ENCODE data around the gene IL1F10. TPM values are rescaled to one million over a fixed set of nuclear protein-coding genes. Genes with fewer than 3 reads are reported as not detected.

IL1F10 gene
- total RNA-seq, 1 experiment from 2014 or later, result not detected

DNA sequence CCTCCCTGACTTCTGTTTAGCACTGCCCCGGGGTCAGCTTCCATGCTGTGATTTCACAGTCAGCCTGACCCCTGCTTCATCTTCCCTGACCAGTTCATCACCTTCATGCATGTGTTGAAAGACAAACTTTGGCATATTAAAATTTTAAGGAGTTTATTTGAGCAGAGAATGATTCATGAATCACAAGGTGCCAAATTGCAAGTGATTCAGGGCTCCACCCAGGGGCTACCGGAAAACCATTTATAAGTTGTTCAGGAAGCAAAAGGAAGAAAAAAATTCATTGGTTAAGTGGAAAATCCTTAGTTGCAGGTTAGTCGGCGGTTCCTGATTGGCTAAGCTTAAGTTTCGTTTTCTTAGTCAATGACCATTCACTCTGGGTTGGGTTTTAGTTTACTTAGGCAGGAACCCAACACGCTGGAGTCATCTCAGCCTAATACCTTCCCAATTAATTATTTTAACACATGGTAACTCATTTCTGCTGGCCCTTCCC is 10.6 kb downstream of the IL1F10 start:
- H3K9me2 ChIP-seq (replicated peaks; ENCODE audit: insufficient read depth, low read length), result no peaks in the 10 kb centered on the region
- no peak overlapping the region for H2AFZ ChIP-seq (ENCODE audit: low read length)
- no peaks in the 10 kb centered on the region for H3K79me2 ChIP-seq (ENCODE audit: low read length)
- no peaks in the 10 kb centered on the region for H3K9me3 ChIP-seq (ENCODE audit: low read length)
- H3K36me3 ChIP-seq (ENCODE audit: insufficient read depth, low read length), result no peaks in the 10 kb centered on the region
- DNase-seq, result no peak
- no peak overlapping the region for H3K27ac ChIP-seq (ENCODE audit: low read length)
- no peaks in the 10 kb centered on the region for H3K27me3 ChIP-seq (ENCODE audit: low read length)
- peaks cover 2% of the 10 kb centered on the region; the same call in 1 of the 2 replicates for H3K4me1 ChIP-seq (ENCODE audit: low read length)
- H4K20me1 ChIP-seq (ENCODE audit: insufficient read depth, low read depth, low read length), result no peaks in the 10 kb centered on the region
- H3K4me3 ChIP-seq (ENCODE audit: low read length), result no peak overlapping the region
- no peak overlapping the region for H3K4me2 ChIP-seq (ENCODE audit: low read depth, low read length, poor library complexity, severe bottlenecking)
- H3K9ac ChIP-seq (ENCODE audit: low read length), result no peak overlapping the region

DNA sequence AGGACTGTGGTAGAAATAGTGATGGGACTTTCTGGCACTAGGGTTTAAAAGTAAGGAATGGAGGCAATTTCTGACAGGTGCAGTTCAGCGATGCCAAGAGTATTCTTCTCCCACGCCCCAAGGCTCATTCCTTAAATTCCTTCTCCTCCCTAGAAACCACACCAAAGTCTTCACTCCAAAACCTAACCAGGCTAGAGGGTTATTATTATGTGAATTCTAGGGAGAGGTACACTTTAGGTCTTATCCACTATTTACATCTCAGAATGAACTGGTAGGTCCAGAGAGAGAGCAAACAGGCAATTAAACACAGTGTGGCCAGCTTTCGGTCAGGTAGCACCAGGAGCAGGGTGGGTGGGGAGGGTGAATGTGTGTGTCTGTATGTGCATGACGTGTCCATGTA is 11.4 kb downstream of the IL1F10 start:
- Histone ChIP-seq H3K27ac (ENCODE audit: low read length) (no peak overlapping the region), H3K4me2 (ENCODE audit: low read depth, low read length, poor library complexity, severe bottlenecking) (no peak overlapping the region), H3K79me2 (ENCODE audit: low read length) (no peaks in the 10 kb centered on the region), H4K20me1 (ENCODE audit: insufficient read depth, low read depth, low read length) (no peaks in the 10 kb centered on the region), H3K9me2 (replicated peaks; ENCODE audit: insufficient read depth, low read length) (no peaks in the 10 kb centered on the region), H3K27me3 (ENCODE audit: low read length) (no peaks in the 10 kb centered on the region), H3K9me3 (ENCODE audit: low read length) (no peaks in the 10 kb centered on the region), H3K36me3 (ENCODE audit: insufficient read depth, low read length) (no peaks in the 10 kb centered on the region), H3K9ac (ENCODE audit: low read length) (no peak overlapping the region), H2AFZ (ENCODE audit: low read length) (no peak overlapping the region), H3K4me3 (ENCODE audit: low read length) (no peak overlapping the region), H3K4me1 (ENCODE audit: low read length) (peaks cover 3% of the 10 kb centered on the region; the same call in 1 of the 2 replicates)
- DNase-seq, result no peak

DNA sequence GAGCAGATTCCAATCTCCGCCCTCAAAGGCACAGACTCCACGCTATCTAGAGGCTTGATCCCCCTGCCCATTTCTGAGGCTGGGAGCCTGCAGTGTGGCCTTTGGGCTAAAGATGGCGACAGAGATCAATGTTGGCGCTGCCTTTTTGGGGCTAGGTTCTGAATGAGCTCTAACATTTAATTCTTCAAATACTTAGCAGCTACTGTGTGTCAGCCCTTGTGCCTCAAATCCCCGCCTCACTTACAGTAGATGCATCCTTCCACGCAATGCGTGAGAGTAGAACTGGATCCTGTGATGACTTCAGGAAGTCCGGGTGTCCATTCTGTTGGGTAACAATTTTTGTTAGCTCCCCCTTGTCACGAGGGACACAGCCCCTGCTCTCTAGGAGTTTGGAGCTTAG is 12.4 kb downstream of the IL1F10 start:
- H3K9ac ChIP-seq (ENCODE audit: low read length), result no peak overlapping the region
- DNase-seq, result peak; percentile 73
- H2AFZ ChIP-seq (ENCODE audit: low read length), result no peak overlapping the region
- H3K27ac ChIP-seq (ENCODE audit: low read length), result no peak overlapping the region
- H3K36me3 ChIP-seq (ENCODE audit: insufficient read depth, low read length), result no peaks in the 10 kb centered on the region
- H3K4me2 ChIP-seq (ENCODE audit: low read depth, low read length, poor library complexity, severe bottlenecking), result no peak overlapping the region
- H4K20me1 ChIP-seq (ENCODE audit: insufficient read depth, low read depth, low read length), result no peaks in the 10 kb centered on the region
- peaks cover 3% of the 10 kb centered on the region; the same call in 1 of the 2 replicates for H3K4me1 ChIP-seq (ENCODE audit: low read length)
- no peaks in the 10 kb centered on the region for H3K9me3 ChIP-seq (ENCODE audit: low read length)
- no peaks in the 10 kb centered on the region for H3K79me2 ChIP-seq (ENCODE audit: low read length)
- H3K27me3 ChIP-seq (ENCODE audit: low read length), result no peaks in the 10 kb centered on the region
- no peaks in the 10 kb centered on the region for H3K9me2 ChIP-seq (replicated peaks; ENCODE audit: insufficient read depth, low read length)
- H3K4me3 ChIP-seq (ENCODE audit: low read length), result no peak overlapping the region

DNA sequence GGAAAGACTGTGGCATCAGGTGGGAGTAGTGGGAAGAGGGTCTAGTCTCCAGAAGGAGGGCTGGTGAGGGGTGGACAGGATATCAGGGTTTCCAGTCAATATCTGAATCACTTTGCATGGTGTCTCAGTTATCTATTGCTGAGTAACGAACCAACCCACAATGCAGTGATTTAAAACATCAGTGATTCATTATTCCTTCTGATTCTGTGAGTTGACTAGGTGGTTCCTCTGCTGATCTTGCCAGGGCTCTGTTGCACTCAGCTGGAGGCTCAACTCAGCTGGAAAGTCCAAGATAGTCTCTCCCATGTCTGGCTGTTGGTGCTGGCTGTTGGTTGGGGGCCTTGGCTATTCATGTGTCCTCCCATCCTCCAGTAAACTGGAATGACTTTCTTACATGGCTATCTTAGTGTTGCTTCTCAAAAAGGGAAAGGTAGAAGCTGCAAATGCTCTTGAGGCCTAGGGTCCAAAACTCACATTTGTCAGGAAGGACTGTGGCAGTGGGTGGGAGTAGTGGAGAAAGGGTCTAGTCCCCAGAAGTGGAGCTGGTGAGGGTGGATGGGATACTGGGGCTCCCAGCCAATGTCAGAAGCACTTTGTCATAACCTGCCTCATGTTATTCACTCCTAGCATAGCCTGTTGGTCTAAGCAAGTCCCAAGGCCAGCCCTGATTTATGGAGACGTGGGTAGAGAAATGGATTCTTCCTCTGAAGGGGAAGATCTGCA is 13.9 kb downstream of the IL1F10 start:
- Histone ChIP-seq H2AFZ (ENCODE audit: low read length) (no peak overlapping the region), H3K27me3 (ENCODE audit: low read length) (no peaks in the 10 kb centered on the region), H3K36me3 (ENCODE audit: insufficient read depth, low read length) (no peaks in the 10 kb centered on the region), H3K79me2 (ENCODE audit: low read length) (no peaks in the 10 kb centered on the region), H3K4me1 (ENCODE audit: low read length) (peaks cover 3% of the 10 kb centered on the region; the same call in 1 of the 2 replicates), H3K9me2 (replicated peaks; ENCODE audit: insufficient read depth, low read length) (no peaks in the 10 kb centered on the region), H3K4me2 (ENCODE audit: low read depth, low read length, poor library complexity, severe bottlenecking) (no peak overlapping the region), H3K27ac (ENCODE audit: low read length) (no peak overlapping the region), H4K20me1 (ENCODE audit: insufficient read depth, low read depth, low read length) (no peaks in the 10 kb centered on the region), H3K9ac (ENCODE audit: low read length) (no peak overlapping the region), H3K4me3 (ENCODE audit: low read length) (no peak overlapping the region), H3K9me3 (ENCODE audit: low read length) (no peaks in the 10 kb centered on the region)
- DNase-seq, result no peak

DNA sequence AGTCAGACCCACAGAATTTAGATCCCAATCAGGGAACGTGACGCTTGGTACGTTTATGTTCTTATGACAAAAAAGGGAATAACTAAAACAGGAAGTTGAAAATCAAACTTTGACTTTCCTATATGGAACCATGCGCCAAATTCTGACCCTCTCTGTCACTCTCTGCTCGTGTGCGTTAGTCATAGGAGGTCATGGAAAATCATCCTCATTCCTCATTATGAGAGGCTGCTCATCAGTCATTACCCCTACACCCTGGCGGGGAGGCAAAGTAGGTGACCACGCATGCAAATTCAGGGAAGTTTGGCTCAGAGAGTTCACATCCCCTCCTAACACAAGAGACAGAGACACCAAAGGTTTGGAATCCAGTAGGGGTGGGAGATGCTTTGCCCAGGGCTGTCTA is 15.5 kb downstream of the IL1F10 start:
- Histone ChIP-seq H3K9me3 (ENCODE audit: low read length) (no peaks in the 10 kb centered on the region), H3K9ac (ENCODE audit: low read length) (no peak overlapping the region), H3K4me1 (ENCODE audit: low read length) (peaks cover 3% of the 10 kb centered on the region; the same call in 1 of the 2 replicates), H3K79me2 (ENCODE audit: low read length) (no peaks in the 10 kb centered on the region), H3K36me3 (ENCODE audit: insufficient read depth, low read length) (no peaks in the 10 kb centered on the region), H2AFZ (ENCODE audit: low read length) (no peak overlapping the region), H3K27me3 (ENCODE audit: low read length) (no peaks in the 10 kb centered on the region), H3K4me3 (ENCODE audit: low read length) (no peak overlapping the region), H3K4me2 (ENCODE audit: low read depth, low read length, poor library complexity, severe bottlenecking) (no peak overlapping the region), H3K27ac (ENCODE audit: low read length) (no peak overlapping the region), H4K20me1 (ENCODE audit: insufficient read depth, low read depth, low read length) (no peaks in the 10 kb centered on the region), H3K9me2 (replicated peaks; ENCODE audit: insufficient read depth, low read length) (no peaks in the 10 kb centered on the region)
- no peak for DNase-seq

DNA sequence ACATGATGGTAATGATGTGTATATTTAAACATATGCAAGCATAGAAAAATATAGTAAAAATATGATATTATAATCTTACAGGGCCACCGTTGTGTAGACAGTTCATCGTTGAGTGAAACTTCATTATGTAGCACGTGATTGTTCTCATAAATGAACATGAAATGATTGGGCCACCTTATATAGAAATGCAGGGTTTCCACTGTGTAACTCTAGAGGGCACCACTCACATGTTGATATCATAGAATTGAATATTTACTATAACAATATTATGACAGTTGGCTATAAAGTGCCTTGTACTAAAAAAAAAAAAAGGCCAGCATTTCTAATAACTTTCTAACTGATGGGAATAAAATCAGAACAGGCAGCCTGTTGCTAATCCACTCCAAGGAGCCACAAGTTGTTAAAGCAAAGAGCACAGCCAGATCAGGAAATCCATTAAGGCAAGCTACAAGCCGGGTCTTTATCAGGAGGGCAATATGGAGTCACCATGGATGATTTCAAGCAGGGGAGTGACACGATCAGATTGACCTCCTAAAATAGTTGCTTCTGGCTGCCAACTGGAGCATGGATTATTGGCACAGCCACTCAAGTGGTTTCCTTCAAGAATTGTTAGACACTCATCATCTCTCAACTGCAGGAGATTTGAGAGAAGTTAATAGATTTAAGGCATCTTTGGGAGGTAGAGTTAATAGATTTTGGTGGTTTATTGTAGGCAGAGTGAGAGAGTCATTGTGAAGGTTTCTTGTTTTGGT is 16.7 kb downstream of the IL1F10 start:
- H3K4me3 ChIP-seq (ENCODE audit: low read length), result no peak overlapping the region
- H3K36me3 ChIP-seq (ENCODE audit: insufficient read depth, low read length), result no peaks in the 10 kb centered on the region
- no peaks in the 10 kb centered on the region for H3K9me3 ChIP-seq (ENCODE audit: low read length)
- H3K9ac ChIP-seq (ENCODE audit: low read length), result no peak overlapping the region
- no peaks in the 10 kb centered on the region for H4K20me1 ChIP-seq (ENCODE audit: insufficient read depth, low read depth, low read length)
- peaks cover 3% of the 10 kb centered on the region; the same call in 1 of the 2 replicates for H3K4me1 ChIP-seq (ENCODE audit: low read length)
- H3K4me2 ChIP-seq (ENCODE audit: low read depth, low read length, poor library complexity, severe bottlenecking), result no peak overlapping the region
- no peaks in the 10 kb centered on the region for H3K27me3 ChIP-seq (ENCODE audit: low read length)
- H3K27ac ChIP-seq (ENCODE audit: low read length), result no peak overlapping the region
- DNase-seq, result peak; percentile 65
- no peak overlapping the region for H2AFZ ChIP-seq (ENCODE audit: low read length)
- no peaks in the 10 kb centered on the region for H3K9me2 ChIP-seq (replicated peaks; ENCODE audit: insufficient read depth, low read length)
- no peaks in the 10 kb centered on the region for H3K79me2 ChIP-seq (ENCODE audit: low read length)

DNA sequence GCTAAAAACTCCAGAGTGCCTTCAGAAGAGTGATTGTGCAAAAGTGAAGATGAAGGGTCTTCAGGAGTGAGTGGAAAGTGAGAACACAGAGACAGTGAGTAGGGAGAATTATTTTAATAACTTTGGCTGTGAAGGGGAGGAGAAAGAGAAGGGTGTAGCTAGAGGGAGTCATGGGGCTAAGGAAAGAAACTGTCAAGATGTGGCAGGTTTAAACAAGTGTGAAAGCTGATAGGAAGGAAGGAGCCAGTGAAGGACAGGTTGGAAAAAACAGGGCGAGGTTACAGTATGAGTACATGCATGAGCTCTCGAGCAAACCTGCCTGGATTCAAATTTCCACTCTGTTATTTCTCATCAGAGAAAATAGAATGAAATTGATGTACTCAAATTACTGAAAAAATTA is 17.8 kb downstream of the IL1F10 start:
- no peak for DNase-seq
- H2AFZ ChIP-seq (ENCODE audit: low read length), result no peak overlapping the region
- H3K36me3 ChIP-seq (ENCODE audit: insufficient read depth, low read length), result no peaks in the 10 kb centered on the region
- no peaks in the 10 kb centered on the region for H3K79me2 ChIP-seq (ENCODE audit: low read length)
- no peak overlapping the region for H3K4me2 ChIP-seq (ENCODE audit: low read depth, low read length, poor library complexity, severe bottlenecking)
- no peaks in the 10 kb centered on the region for H3K9me3 ChIP-seq (ENCODE audit: low read length)
- H3K27ac ChIP-seq (ENCODE audit: low read length), result no peak overlapping the region
- H3K9me2 ChIP-seq (replicated peaks; ENCODE audit: insufficient read depth, low read length), result no peaks in the 10 kb centered on the region
- H3K9ac ChIP-seq (ENCODE audit: low read length), result no peak overlapping the region
- peaks cover 3% of the 10 kb centered on the region; the same call in 1 of the 2 replicates for H3K4me1 ChIP-seq (ENCODE audit: low read length)
- H3K27me3 ChIP-seq (ENCODE audit: low read length), result no peaks in the 10 kb centered on the region
- H3K4me3 ChIP-seq (ENCODE audit: low read length), result no peak overlapping the region
- no peaks in the 10 kb centered on the region for H4K20me1 ChIP-seq (ENCODE audit: insufficient read depth, low read depth, low read length)

DNA sequence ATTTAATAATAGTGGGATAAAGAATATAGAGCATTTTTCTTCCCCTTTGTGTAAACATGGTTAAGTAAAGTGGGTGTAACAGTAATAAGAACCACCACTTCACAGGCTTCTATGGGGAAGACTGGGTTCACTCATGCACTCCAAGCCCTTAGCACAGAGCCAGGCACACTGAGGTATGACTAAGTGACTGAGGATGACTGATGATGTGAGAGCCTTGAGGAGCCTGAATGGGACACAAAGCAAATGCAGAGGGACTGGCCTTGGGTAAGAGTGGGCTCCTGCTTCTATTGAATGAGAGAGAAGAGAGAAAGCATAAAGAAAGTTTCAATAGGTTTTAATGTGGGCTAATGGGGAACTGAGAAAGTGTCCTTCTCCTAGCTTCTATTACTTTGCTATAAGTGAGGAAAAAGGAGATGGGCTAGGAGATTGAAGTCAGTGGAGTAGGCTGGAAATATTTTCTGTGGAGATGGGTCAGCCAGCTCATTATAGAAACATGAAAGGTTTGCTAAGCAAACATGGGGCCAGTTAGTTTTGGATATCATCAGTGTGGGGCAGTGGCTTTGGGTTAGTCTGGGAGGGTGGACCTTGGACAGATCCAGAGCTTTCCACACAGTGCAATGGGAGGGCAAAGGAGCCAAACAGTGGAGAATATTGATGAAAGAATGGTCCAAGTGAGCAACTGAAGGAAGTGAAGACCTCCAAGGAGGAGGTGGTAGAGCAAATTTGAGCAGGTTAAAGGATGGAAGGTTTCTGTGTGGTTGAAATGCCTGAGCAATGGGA is 20.6 kb downstream of the IL1F10 start:
- H3K9me3 ChIP-seq (ENCODE audit: low read length), result no peaks in the 10 kb centered on the region

More for the DNA sequence above, 20.6 kb downstream of the IL1F10 start:
- Histone ChIP-seq H2AFZ (ENCODE audit: low read length) (no peak overlapping the region), H3K9ac (ENCODE audit: low read length) (no peak overlapping the region), H3K27me3 (ENCODE audit: low read length) (no peaks in the 10 kb centered on the region), H3K36me3 (ENCODE audit: insufficient read depth, low read length) (no peaks in the 10 kb centered on the region), H3K79me2 (ENCODE audit: low read length) (no peaks in the 10 kb centered on the region), H3K9me2 (replicated peaks; ENCODE audit: insufficient read depth, low read length) (no peaks in the 10 kb centered on the region), H3K4me1 (ENCODE audit: low read length) (peaks cover 2% of the 10 kb centered on the region; the same call in 1 of the 2 replicates), H4K20me1 (ENCODE audit: insufficient read depth, low read depth, low read length) (no peaks in the 10 kb centered on the region), H3K27ac (ENCODE audit: low read length) (no peak overlapping the region), H3K4me3 (ENCODE audit: low read length) (no peak overlapping the region), H3K4me2 (ENCODE audit: low read depth, low read length, poor library complexity, severe bottlenecking) (no peak overlapping the region)
- DNase-seq, result no peak

Data from Karpas-422 (cell line).